HCT116 (cell line): Measurements from ENCODE around the gene ACCSL. TPM values are rescaled to one million over a fixed set of nuclear protein-coding genes. Genes with fewer than 3 reads are reported as not detected.

Experiments used
- ATAC-seq: fragments of 200-7000 bp; cut with Tn5 transposase; 2 replicates; pipeline ENCODE4 v1.9.1; 2020; ENCODE audit warnings: mild to moderate bottlenecking, moderate library complexity
- BruUV-seq: library from RNA; stranded (reverse); fragments of 400-500 nt; replicated peaks from 2 replicates; lab custom pipeline; 2021; lab: Mats Ljungman, UMichigan
- CTCF ChIA-PET: fragments of 300-600 bp; sonication (Branson Sonifier 250); formaldehyde crosslinking; loops from one replicate; lab custom pipeline; 2021; ENCODE audit warnings: antibody characterized with exemption; lab: Charles Lee
- POLR2A ChIA-PET: fragments of 300-600, 350-600 bp; sonication (Branson Sonifier 250); formaldehyde crosslinking; loops from one replicate; lab custom pipeline; 2021; ENCODE audit warnings: antibody characterized with exemption; lab: Charles Lee
- RAD21 ChIA-PET, 2 experiments: fragments of 300-600 bp; sonication (Branson Sonifier 250); formaldehyde crosslinking; loops; one replicate each; lab custom pipeline; 2023; ENCODE audit warnings: low total read pairs in 2 of 2; ENCODE audit not compliant: uncharacterized antibody in 2 of 2, unreplicated experiment in 2 of 2, low non-redundant PET in 1 of 2; lab: Charles Lee
- DNase-seq: peaks from one replicate; pipeline ENCODE4 v3.0.0-alpha.2; 2010; ENCODE audit warnings: low read depth, low spot score
- H2AFZ ChIP-seq: fragments of 200-600 bp; shearing (Covaris generic), sonication (generic); 2 replicates; pipeline ENCODE4 v1.6.1; 2017; ENCODE audit warnings: low read depth, mixed run types, mixed read lengths, antibody characterized with exemption, low read length; ENCODE audit not compliant: poor library complexity, severe bottlenecking
- H3K27ac ChIP-seq: 2 replicates; pipeline ENCODE4 v1.5.1; 2012; ENCODE audit warnings: low read depth, low read length
- H3K27me3 ChIP-seq: fragments of 200-600 bp; sonication (generic); 2 replicates; pipeline ENCODE4 v1.6.1; 2016; ENCODE audit warnings: mixed run types, low read length, mixed read lengths; ENCODE audit not compliant: insufficient read depth
- H3K36me3 ChIP-seq, 2 experiments: fragments of 200-500 bp in 1 of 2; fragments of 200-600 bp in 1 of 2; sonication (Bioruptor generic) in 1 of 2; sonication (generic) in 1 of 2; 2 replicates each; pipeline versions ENCODE4 v1.5.1 to v1.6.1; 2014 to 2016; ENCODE audit warnings: low read length in 2 of 2, inconsistent platforms in 1 of 2, mixed read lengths in 1 of 2, mixed run types in 1 of 2; ENCODE audit not compliant: insufficient read depth in 2 of 2, control insufficient read depth in 1 of 2
- H3K4me1 ChIP-seq, 2 experiments: fragments of 200-600 bp in 1 of 2; sonication (generic) in 1 of 2; 2 replicates each; pipeline versions ENCODE4 v1.5.1 to v1.6.1; 2012 to 2017; ENCODE audit warnings: low read length in 2 of 2, inconsistent platforms in 1 of 2, mild to moderate bottlenecking in 1 of 2, mixed read lengths in 1 of 2, mixed run types in 1 of 2, moderate library complexity in 1 of 2; ENCODE audit not compliant: insufficient read depth in 2 of 2, control insufficient read depth in 1 of 2
- H3K4me2 ChIP-seq: fragments of 200-600 bp; sonication (generic); 2 replicates; pipeline ENCODE4 v1.6.1; 2017; ENCODE audit warnings: mixed run types, low read length, mixed read lengths
- H3K4me3 ChIP-seq, 2 experiments: fragments of 200-600 bp in 1 of 2; sonication (generic) in 1 of 2; replicated peaks in 1 of 2; 2 replicates each; pipeline ENCODE4 v1.5.1; 2011 to 2016; ENCODE audit warnings: low read length in 2 of 2, control low read depth in 1 of 2, low read depth in 1 of 2, mild to moderate bottlenecking in 1 of 2, mixed read lengths in 1 of 2, mixed run types in 1 of 2
- H3K79me2 ChIP-seq: fragments of 200-600 bp; sonication (generic); 2 replicates; pipeline ENCODE4 v1.6.1; 2017; ENCODE audit warnings: mild to moderate bottlenecking, mixed run types, low read length, moderate library complexity, mixed read lengths; ENCODE audit not compliant: insufficient read depth
- H3K9ac ChIP-seq: fragments of 200-600 bp; sonication (generic); 2 replicates; pipeline ENCODE4 v1.6.1; 2016; ENCODE audit warnings: low read length, mixed read lengths
- H3K9me2 ChIP-seq: fragments of 200-600 bp; sonication (generic), shearing (Covaris generic); 2 replicates; pipeline ENCODE4 v1.6.1; 2017; ENCODE audit warnings: mixed run types, mild to moderate bottlenecking, moderate library complexity; ENCODE audit not compliant: insufficient read depth
- H3K9me3 ChIP-seq, 2 experiments: fragments of 200-500 bp in 1 of 2; fragments of 200-600 bp in 1 of 2; sonication (Bioruptor generic) in 1 of 2; sonication (generic) in 1 of 2; 2 replicates each; pipeline ENCODE4 v1.6.1; 2014 to 2017; ENCODE audit warnings: low read length in 2 of 2, mixed read lengths in 2 of 2, inconsistent platforms in 1 of 2, low read depth in 1 of 2, mild to moderate bottlenecking in 1 of 2, mixed run types in 1 of 2, moderate library complexity in 1 of 2; ENCODE audit not compliant: control insufficient read depth in 1 of 2, insufficient read depth in 1 of 2
- H4K20me1 ChIP-seq: fragments of 200-600 bp; sonication (generic), shearing (Covaris generic); 2 replicates; pipeline ENCODE4 v1.6.1; 2017; ENCODE audit warnings: mixed run types, mild to moderate bottlenecking, moderate library complexity; ENCODE audit not compliant: insufficient read depth
- CEBPB ChIP-seq: IDR thresholded peaks from 2 replicates; pipeline ENCODE4 v1.6.1; 2012; ENCODE audit warnings: low read depth
- EZH2phosphoT487 ChIP-seq: fragments of 200-600 bp; IDR thresholded peaks from 2 replicates; pipeline ENCODE4 v1.6.1; 2018; ENCODE audit warnings: antibody characterized with exemption, borderline replicate concordance
- FOSL1 ChIP-seq: IDR thresholded peaks from 2 replicates; pipeline ENCODE4 v1.6.1; 2012; ENCODE audit warnings: low read depth
- POLR2A ChIP-seq: IDR thresholded peaks from 2 replicates; pipeline ENCODE4 v1.7.0; 2011; ENCODE audit warnings: borderline replicate concordance; ENCODE audit not compliant: insufficient read depth, insufficient read length; ENCODE audit errors: extremely low read depth
- REST ChIP-seq: IDR thresholded peaks from 2 replicates; pipeline ENCODE4 v1.6.1; 2012; ENCODE audit warnings: low read depth
- TCF7L2 ChIP-seq: IDR thresholded peaks from 2 replicates; pipeline ENCODE4 v1.7.0; 2011; ENCODE audit warnings: borderline replicate concordance, inconsistent platforms; ENCODE audit not compliant: insufficient read depth, insufficient read length; ENCODE audit errors: extremely low read depth
- ZBTB33 ChIP-seq: IDR thresholded peaks from 2 replicates; pipeline ENCODE4 v1.6.1; 2011; ENCODE audit warnings: mild to moderate bottlenecking, low read length, moderate library complexity; ENCODE audit not compliant: insufficient replicate concordance; ENCODE audit errors: extremely low read depth
- intact Hi-C: fragments of 100-400 bp; cut with micrococcal nuclease; formaldehyde crosslinking; loops from 2 replicates; pipeline ENCODE4 v1.10.0; 2022
- total RNA-seq: library from RNA; stranded (reverse); gene quantifications from one replicate; pipeline ENCODE4 v1.2.1, GENCODE V29; 2021; ENCODE audit not compliant: unreplicated experiment

The ACCSL gene
- total RNA-seq, 1 experiment from 2014 or later: not detected

- H3K36me3 ChIP-seq: no peaks in the 10 kb centered on the region
- RAD21 ChIA-PET: no interaction called here
- BruUV-seq: no TSS peak
- H3K79me2 ChIP-seq: peaks cover 24% of the 10 kb centered on the region
- H3K9ac ChIP-seq: peak overlapping the region; percentile 66
- H3K27me3 ChIP-seq: no peaks in the 10 kb centered on the region
- CTCF ChIA-PET: no interaction called here
- TF ChIP-seq POLR2A: no peak
- TF ChIP-seq TCF7L2: no peak
- TF ChIP-seq EZH2phosphoT487: no peak
- TF ChIP-seq ZBTB33: no peak
- no peak for TF ChIP-seq REST
- no peak for TF ChIP-seq FOSL1
- TF ChIP-seq CEBPB: no peak
- TF ChIP-seq, all 23 proteins: peak for 0
- Histone ChIP-seq H3K4me1 (peaks cover 3 to 19% of the 10 kb centered on the region in 2 experiments; a peak in 2 of 4 replicates), H2AFZ (no peak overlapping the region), H3K4me3 (peak overlapping the region; percentile 81 to 89), H3K27ac (peak overlapping the region; percentile 64; the same call in 1 of the 2 replicates), H3K9me2 (no peaks in the 10 kb centered on the region), H4K20me1 (0 out of 2 replicates have a peak, but pooled peaks cover 5% of the 10 kb centered on the region), H3K4me2 (peak overlapping the region; percentile 83), H3K9me3 (no peaks in the 10 kb centered on the region)
- ATAC-seq (no peak; the same call in 1 of the 2 replicates), DNase-seq (no peak)
- POLR2A ChIA-PET: no interaction called here
- intact Hi-C loops: no loop called here
Measured at GRCh38 chr11:44096360-44097185, 48.8 kb downstream of the ACCSL start.
